ENCODE data around the gene YAF2. TPM values are rescaled to one million over a fixed set of nuclear protein-coding genes. Genes with fewer than 3 reads are reported as not detected.

YAF2 gene
- total and polyA plus RNA-seq, 2 of the 13 experiments (the other 11 are each of a cell fraction or from before 2014, with no cell fraction given), result 8.4 to 11.7 TPM

- no peak for TF ChIP-seq NFATC3 (CRISPR knock-in tag; IDR thresholded peaks at IDR 0.05)
- no peak for TF ChIP-seq ERF (CRISPR knock-in tag; IDR thresholded peaks at IDR 0.05)
- TF ChIP-seq SNAI1 (CRISPR knock-in tag; IDR thresholded peaks at IDR 0.05; ENCODE audit: borderline replicate concordance), result no peak
- no peak for TF ChIP-seq FOXC1 (CRISPR knock-in tag; IDR thresholded peaks at IDR 0.05; ENCODE audit: borderline replicate concordance)
- no peak for TF ChIP-seq BRF2 (CRISPR knock-in tag; IDR thresholded peaks at IDR 0.05)
- TF ChIP-seq ZNF576 (CRISPR knock-in tag; IDR thresholded peaks at IDR 0.05), result no peak
- no peak for TF ChIP-seq HNF4A (CRISPR knock-in tag; IDR thresholded peaks at IDR 0.05)
Observed at GRCh38 chr12:42284876-42285275, 46.8 kb upstream of the YAF2 start (continued).

GRCh38 chr12:42284157-42284556 lies 46.1 kb upstream of the YAF2 start:
- CTCF ChIA-PET (ENCODE audit: low intra/inter-chr PET ratio, low total read pairs), result no interaction called here
- FAIRE-seq (no peak), DNase-seq (ENCODE audit: low spot score) (no peak), ATAC-seq (no peak)
- no peaks in the 10 kb centered on the region for H3K36me3 ChIP-seq (replicated peaks in 1 of 2; ENCODE audit: control insufficient read depth in 1 of 2, insufficient read depth in 2 of 2, low read length in 2 of 2)
- H4K20me1 ChIP-seq (ENCODE audit: insufficient read depth, low read length), result no peaks in the 10 kb centered on the region
- TF ChIP-seq ZFP91 (CRISPR knock-in tag; IDR thresholded peaks at IDR 0.05; ENCODE audit: borderline replicate concordance) (no peak), JUND (CRISPR knock-in tag; IDR thresholded peaks at IDR 0.05) (no peak), NFYB (CRISPR knock-in tag; IDR thresholded peaks at IDR 0.05) (no peak), MATR3 (CRISPR knock-in tag; IDR thresholded peaks at IDR 0.05) (no peak), ZNF607 (CRISPR knock-in tag; IDR thresholded peaks at IDR 0.05; ENCODE audit: borderline replicate concordance) (no peak), ZNF547 (CRISPR knock-in tag; IDR thresholded peaks at IDR 0.05) (no peak), ZNF329 (CRISPR knock-in tag; IDR thresholded peaks at IDR 0.05; ENCODE audit: low read depth) (no peak), ZNF672 (CRISPR knock-in tag; IDR thresholded peaks at IDR 0.05) (no peak), ATF4 (CRISPR knock-in tag; IDR thresholded peaks at IDR 0.05) (no peak), ARID2 (CRISPR knock-in tag; IDR thresholded peaks at IDR 0.05; ENCODE audit: borderline replicate concordance) (no peak), ZNF598 (CRISPR knock-in tag; IDR thresholded peaks at IDR 0.05; ENCODE audit: borderline replicate concordance) (no peak), TEF (CRISPR knock-in tag; IDR thresholded peaks at IDR 0.05) (no peak), ZNF253 (CRISPR knock-in tag; IDR thresholded peaks at IDR 0.05; ENCODE audit: borderline replicate concordance) (no peak)
- intact Hi-C loops (cut with micrococcal nuclease; ENCODE audit: unreplicated experiment), result no loop called here
- BruUV-seq (replicated peaks), result no TSS peak
- H3K79me2 ChIP-seq (ENCODE audit: insufficient read depth, low read length), result no peaks in the 10 kb centered on the region
- H3K9me3 ChIP-seq (ENCODE audit: low read length), result no peaks in the 10 kb centered on the region
- 0% methylated on average over 1 of the region's 1 CpG for WGBS (ENCODE audit: low lambda C conversion rate)
- H3K4me1 ChIP-seq (ENCODE audit: insufficient read depth, low read length), result peaks cover 16% of the 10 kb centered on the region
- H3K9ac ChIP-seq (ENCODE audit: insufficient read depth, low read depth, low read length), result no peak overlapping the region
- H3K27me3 ChIP-seq (ENCODE audit: control insufficient read depth in 1 of 2, insufficient read depth in 2 of 2, low read length in 2 of 2), result peaks cover 0 to 3% of the 10 kb centered on the region in 2 experiments; a peak in 1 of 5 replicates
- in situ Hi-C loops (cut with HindIII; ENCODE audit: extremely low pct_ligation_motif_present, low pct_unique_long_range_greater_than_20kb), result no loop called here
- no peak overlapping the region for H3K27ac ChIP-seq (ENCODE audit: extremely low read length, insufficient read depth, low read length)
- H3K4me2 ChIP-seq (ENCODE audit: low read depth, low read length), result no peak overlapping the region
- H2AFZ ChIP-seq (ENCODE audit: low read length), result no peak overlapping the region
- POLR2A ChIA-PET, result no interaction called here
- no peak overlapping the region for H3K4me3 ChIP-seq (replicated peaks in 1 of 3; ENCODE audit: insufficient read depth in 1 of 3, low read depth in 2 of 3, low read length in 3 of 3)

All from HepG2 (cell line).